CD14-positive monocyte (primary cell): ENCODE measurements around the gene INPP5A. TPM values are rescaled to one million over a fixed set of nuclear protein-coding genes. Genes with fewer than 3 reads are reported as not detected.

Experiments
- DNase-seq, 3 donors: peaks; one replicate each; pipeline ENCODE4 v3.0.0-alpha.2; 2011 to 2022
- H2AFZ ChIP-seq: 2 replicates; pipeline ENCODE4 v1.6.0; 2012; ENCODE audit warnings: mild to moderate bottlenecking, low read depth, low read length, inconsistent platforms; ENCODE audit not compliant: insufficient read depth, poor library complexity, severe bottlenecking
- H3K27ac ChIP-seq, 2 donors: 1 replicate in 1 of 2; 2 replicates in 1 of 2; pipeline ENCODE4 v1.5.1; 2012 to 2013; ENCODE audit warnings: low read length in 2 of 2, control low read depth in 1 of 2, inconsistent platforms in 1 of 2, low read depth in 1 of 2, mild to moderate bottlenecking in 1 of 2
- H3K27me3 ChIP-seq, 2 donors: one replicate each; pipeline versions ENCODE4 v1.6.0 to v1.6.1; 2011 to 2013; ENCODE audit warnings: low read length in 2 of 2; ENCODE audit not compliant: control insufficient read depth in 2 of 2, insufficient read depth in 2 of 2
- H3K36me3 ChIP-seq, 2 donors: replicated peaks in 1 of 2; 1 replicate in 1 of 2; 2 replicates in 1 of 2; pipeline versions ENCODE4 v1.5.1 to v1.6.1; 2012 to 2013; ENCODE audit warnings: low read length in 2 of 2, control low read depth in 1 of 2, inconsistent platforms in 1 of 2, mild to moderate bottlenecking in 1 of 2; ENCODE audit not compliant: insufficient read depth in 2 of 2, control insufficient read depth in 1 of 2
- H3K4me1 ChIP-seq, 2 donors: 1 replicate in 1 of 2; 2 replicates in 1 of 2; pipeline versions ENCODE4 v1.5.1 to v1.6.1; 2012 to 2013; ENCODE audit warnings: low read length in 2 of 2, control low read depth in 1 of 2, inconsistent platforms in 1 of 2, mild to moderate bottlenecking in 1 of 2, moderate library complexity in 1 of 2; ENCODE audit not compliant: insufficient read depth in 2 of 2, control insufficient read depth in 1 of 2
- H3K4me2 ChIP-seq: replicated peaks from 2 replicates; pipeline ENCODE3; 2012; ENCODE audit warnings: low read length, moderate library complexity, mild to moderate bottlenecking; ENCODE audit not compliant: poor library complexity, severe bottlenecking; ENCODE audit errors: extremely low read depth
- H3K4me3 ChIP-seq, 3 experiments: fragments of 200-600 bp in 1 of 3; sonication (generic) in 1 of 3; replicated peaks in 1 of 3; 1 replicate in 2 of 3; 2 replicates in 1 of 3; pipeline ENCODE4 v1.5.1; 2011 to 2013; ENCODE audit warnings: low read length in 3 of 3, mild to moderate bottlenecking in 3 of 3, control low read depth in 2 of 3, low read depth in 2 of 3, inconsistent platforms in 1 of 3, moderate library complexity in 1 of 3
- H3K79me2 ChIP-seq: 2 replicates; pipeline ENCODE4 v1.6.0; 2012; ENCODE audit warnings: mild to moderate bottlenecking, control low read depth, inconsistent platforms, low read length, moderate library complexity; ENCODE audit not compliant: insufficient read depth
- H3K9ac ChIP-seq: 2 replicates; pipeline ENCODE4 v1.6.0; 2017; ENCODE audit warnings: low read length, mild to moderate bottlenecking; ENCODE audit not compliant: insufficient read depth, poor library complexity, severe bottlenecking
- H3K9me3 ChIP-seq, 2 donors: replicated peaks in 1 of 2; 1 replicate in 1 of 2; 2 replicates in 1 of 2; pipeline versions ENCODE4 v1.5.1 to v1.6.1; 2012 to 2013; ENCODE audit warnings: low read length in 2 of 2, control low read depth in 1 of 2; ENCODE audit not compliant: control insufficient read depth in 1 of 2, insufficient read depth in 1 of 2
- H4K20me1 ChIP-seq: 2 replicates; pipeline ENCODE4 v1.6.0; 2012; ENCODE audit warnings: mild to moderate bottlenecking, low read length, control low read depth, moderate library complexity; ENCODE audit not compliant: insufficient read depth
- H3K27ac Mint-ChIP-seq, 7 donors: one replicate each; pipeline ENCODE4 v1.8.0; 2020; ENCODE audit warnings: mild to moderate bottlenecking in 7 of 7, mixed read lengths in 7 of 7, moderate library complexity in 6 of 7, inconsistent platforms in 2 of 7
- H3K27me3 Mint-ChIP-seq, 3 donors: one replicate each; pipeline ENCODE4 v1.8.0; 2021 to 2022; ENCODE audit warnings: low read depth in 3 of 3, mild to moderate bottlenecking in 3 of 3, mixed read lengths in 3 of 3, moderate library complexity in 3 of 3, inconsistent platforms in 1 of 3
- H3K36me3 Mint-ChIP-seq, 2 donors: one replicate each; pipeline ENCODE4 v1.8.0; 2020; ENCODE audit warnings: mixed read lengths in 2 of 2, inconsistent platforms in 1 of 2, mild to moderate bottlenecking in 1 of 2
- H3K4me1 Mint-ChIP-seq: one replicate; pipeline ENCODE4 v1.8.0; 2020; ENCODE audit warnings: mild to moderate bottlenecking, mixed read lengths
- H3K4me3 Mint-ChIP-seq, 2 donors: one replicate each; pipeline ENCODE4 v1.8.0; 2020; ENCODE audit warnings: mild to moderate bottlenecking in 2 of 2, mixed read lengths in 2 of 2, moderate library complexity in 1 of 2
- H3K9me3 Mint-ChIP-seq, 7 donors: one replicate each; pipeline ENCODE4 v1.8.0; 2020 to 2022; ENCODE audit warnings: mixed read lengths in 7 of 7, mild to moderate bottlenecking in 6 of 7, moderate library complexity in 6 of 7, inconsistent platforms in 2 of 7
- WGBS: methylation state at CpG from one replicate; pipeline ENCODE4 v1.1.5; 2013; ENCODE audit warnings: missing lambda C conversion rate; ENCODE audit not compliant: insufficient coverage; 5-methylcytosine and 5-hydroxymethylcytosine counted together
- intact Hi-C, 2 donors: fragments of 100-400 bp; cut with micrococcal nuclease; formaldehyde crosslinking; loops; one replicate each; pipeline versions ENCODE4 v1.15.0 to v1.15.1; 2023
- polyA plus RNA-seq, 3 donors: library from polyadenylated mRNA; depleted of rRNA in 1 of 3; unstranded in 2 of 3; stranded (reverse) in 1 of 3; fragments of 300-500 nt in 2 of 3; fragments of >200 nt in 1 of 3; fragmentation: Illumina TruSeq in 2 of 3; gene quantifications; 1 replicate in 2 of 3; 2 replicates in 1 of 3; pipeline ENCODE4 v1.2.3, GENCODE V29; 2012 to 2021
- TF ChIP-seq, protein P1 (sequence below): fragments of 200-600 bp; IDR thresholded peaks from one replicate; pipeline ENCODE4 v1.8.0; 2022; ENCODE audit warnings: antibody characterized with exemption, mild to moderate bottlenecking

INPP5A gene
- polyA plus RNA-seq, 3 donors, result 0.87 to 17.2 (median 2.9) TPM

- H3K9me3 Mint-ChIP-seq, result peaks cover 0 to 1% (median 0%) of the 10 kb centered on the region in 7 donors
- no peaks in the 10 kb centered on the region for H3K79me2 ChIP-seq
- intact Hi-C loops, result no loop called here
- no peaks in the 10 kb centered on the region for H3K9me3 ChIP-seq
- H3K36me3 ChIP-seq, result peaks cover 25 to 66% of the 10 kb centered on the region in 2 donors
- no peak overlapping the region for H3K4me3 Mint-ChIP-seq
- no peaks in the 10 kb centered on the region for H3K27me3 ChIP-seq
- no peak overlapping the region for H3K9ac ChIP-seq
- no peak overlapping the region for H3K4me2 ChIP-seq
- H3K27ac Mint-ChIP-seq, result no peak overlapping the region
- no peak overlapping the region for H3K27ac ChIP-seq
- TF ChIP-seq, protein P1, sequence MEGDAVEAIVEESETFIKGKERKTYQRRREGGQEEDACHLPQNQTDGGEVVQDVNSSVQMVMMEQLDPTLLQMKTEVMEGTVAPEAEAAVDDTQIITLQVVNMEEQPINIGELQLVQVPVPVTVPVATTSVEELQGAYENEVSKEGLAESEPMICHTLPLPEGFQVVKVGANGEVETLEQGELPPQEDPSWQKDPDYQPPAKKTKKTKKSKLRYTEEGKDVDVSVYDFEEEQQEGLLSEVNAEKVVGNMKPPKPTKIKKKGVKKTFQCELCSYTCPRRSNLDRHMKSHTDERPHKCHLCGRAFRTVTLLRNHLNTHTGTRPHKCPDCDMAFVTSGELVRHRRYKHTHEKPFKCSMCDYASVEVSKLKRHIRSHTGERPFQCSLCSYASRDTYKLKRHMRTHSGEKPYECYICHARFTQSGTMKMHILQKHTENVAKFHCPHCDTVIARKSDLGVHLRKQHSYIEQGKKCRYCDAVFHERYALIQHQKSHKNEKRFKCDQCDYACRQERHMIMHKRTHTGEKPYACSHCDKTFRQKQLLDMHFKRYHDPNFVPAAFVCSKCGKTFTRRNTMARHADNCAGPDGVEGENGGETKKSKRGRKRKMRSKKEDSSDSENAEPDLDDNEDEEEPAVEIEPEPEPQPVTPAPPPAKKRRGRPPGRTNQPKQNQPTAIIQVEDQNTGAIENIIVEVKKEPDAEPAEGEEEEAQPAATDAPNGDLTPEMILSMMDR, result no peak
- no peaks in the 10 kb centered on the region for H3K4me1 ChIP-seq
- 97% methylated on average over 30 of the region's 30 CpGs for WGBS
- H3K4me3 ChIP-seq, result no peak overlapping the region
- DNase-seq, result no peak
- H3K27me3 Mint-ChIP-seq, result no peaks in the 10 kb centered on the region
- H3K4me1 Mint-ChIP-seq, result no peaks in the 10 kb centered on the region
- peaks cover 44 to 56% of the 10 kb centered on the region in 2 donors for H3K36me3 Mint-ChIP-seq
- no peak overlapping the region for H2AFZ ChIP-seq
- H4K20me1 ChIP-seq, result peaks cover 28% of the 10 kb centered on the region
Observed at GRCh38 chr10:132658546-132659205, 121.1 kb downstream of the INPP5A start.

- no peak overlapping the region for H3K4me3 ChIP-seq
- H3K27ac Mint-ChIP-seq, result no peak overlapping the region
- WGBS, result 96% methylated on average over 23 of the region's 35 CpGs
Observed at GRCh38 chr10:132659206-132660091, 121.9 kb downstream of the INPP5A start.

More at GRCh38 chr10:132659206-132660091, 121.9 kb downstream of the INPP5A start:
- intact Hi-C loops, result no loop called here
- no peaks in the 10 kb centered on the region for H3K4me1 Mint-ChIP-seq
- TF ChIP-seq, protein P1, result no peak
- no peaks in the 10 kb centered on the region for H3K27me3 ChIP-seq
- peaks cover 25 to 68% of the 10 kb centered on the region in 2 donors for H3K36me3 ChIP-seq
- H3K36me3 Mint-ChIP-seq, result peaks cover 48 to 63% of the 10 kb centered on the region in 2 donors
- no peaks in the 10 kb centered on the region for H3K4me1 ChIP-seq
- H3K4me2 ChIP-seq, result no peak overlapping the region
- peaks cover 0 to 1% (median 0%) of the 10 kb centered on the region in 7 donors for H3K9me3 Mint-ChIP-seq
- no peak overlapping the region for H2AFZ ChIP-seq
- H4K20me1 ChIP-seq, result peaks cover 21% of the 10 kb centered on the region
- no peak overlapping the region for H3K27ac ChIP-seq
- H3K9ac ChIP-seq, result no peak overlapping the region
- no peaks in the 10 kb centered on the region for H3K9me3 ChIP-seq
- no peak for DNase-seq
- no peaks in the 10 kb centered on the region for H3K27me3 Mint-ChIP-seq
- H3K79me2 ChIP-seq, result no peaks in the 10 kb centered on the region
- no peak overlapping the region for H3K4me3 Mint-ChIP-seq
